ENCODE data around the gene VAT1L.

VAT1L gene

DNA sequence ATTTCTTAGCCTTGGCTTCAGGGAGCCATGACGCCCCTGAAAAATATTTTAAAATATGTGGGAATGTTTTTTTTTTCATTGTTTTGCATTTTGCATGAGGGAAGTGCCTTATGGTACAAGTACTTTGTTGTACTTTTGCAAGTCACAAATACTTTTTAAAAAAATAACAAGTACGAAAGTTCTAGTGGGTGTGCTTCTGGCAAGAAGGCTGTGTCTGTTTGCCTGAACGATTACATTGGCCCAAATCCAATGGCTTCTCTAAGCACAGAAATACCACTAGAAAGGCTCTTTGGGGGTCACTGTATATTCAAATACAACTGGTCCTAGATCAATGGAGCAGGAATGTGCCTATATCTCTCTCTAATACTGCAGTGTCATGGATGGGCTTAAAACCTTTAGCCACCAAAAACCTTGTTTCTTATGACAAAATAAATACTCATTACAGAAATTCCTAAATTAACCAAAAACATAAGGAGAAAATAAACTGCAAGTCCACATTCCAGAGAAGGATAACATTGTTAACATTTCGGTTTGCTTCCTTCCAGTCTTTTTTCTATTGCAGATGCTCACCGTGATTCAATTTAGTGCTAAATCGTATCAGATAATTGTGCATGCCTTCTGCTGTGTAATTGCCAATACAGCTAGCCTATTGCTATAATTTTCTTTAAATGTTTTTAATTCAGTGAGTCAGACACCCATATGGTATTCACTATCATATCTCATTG, 97.4 kb downstream of the VAT1L start:
- DNase-seq (ENCODE audit: low read depth) = no peak
- TF ChIP-seq CTCF (IDR thresholded peaks at IDR 0.05; ENCODE audit: insufficient read depth, low read depth, low read length, missing control alignments) = no peak
- H3K4me3 ChIP-seq (ENCODE audit: low read depth, low read length) = no peak overlapping the region

DNA sequence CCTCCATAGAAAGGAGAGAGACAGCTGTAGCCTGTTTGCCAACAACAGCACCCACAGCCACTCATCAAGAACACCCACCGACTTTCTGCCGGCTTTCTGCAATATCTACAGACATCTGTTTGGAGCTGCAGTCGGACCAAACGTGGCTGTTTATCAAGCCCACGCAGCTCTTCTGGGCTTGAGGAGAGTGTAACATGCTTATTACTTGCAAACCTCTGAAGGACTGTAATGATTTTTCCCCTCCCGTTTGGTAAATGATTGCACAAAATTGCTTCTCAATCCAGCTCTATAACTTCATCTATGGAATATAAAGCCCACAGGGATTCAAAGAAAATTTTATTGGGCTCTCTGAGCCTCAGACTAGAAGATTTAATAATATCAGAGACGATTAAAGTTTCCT, 100.5 kb downstream of the VAT1L start:
- H3K4me3 ChIP-seq (ENCODE audit: low read depth, low read length) = no peak overlapping the region
- DNase-seq (ENCODE audit: low read depth) = no peak
- no peak for TF ChIP-seq CTCF (IDR thresholded peaks at IDR 0.05; ENCODE audit: insufficient read depth, low read depth, low read length, missing control alignments)

GRCh38 chr16:77890075-77890474, 101.7 kb downstream of the VAT1L start:
- DNase-seq (ENCODE audit: low read depth) = no peak
- H3K4me3 ChIP-seq (ENCODE audit: low read depth, low read length) = no peak overlapping the region
- no peak for TF ChIP-seq CTCF (IDR thresholded peaks at IDR 0.05; ENCODE audit: insufficient read depth, low read depth, low read length, missing control alignments)

GRCh38 chr16:77894162-77894561, 105.8 kb downstream of the VAT1L start:
- no peak for DNase-seq (ENCODE audit: low read depth)
- no peak overlapping the region for H3K4me3 ChIP-seq (ENCODE audit: low read depth, low read length)
- no peak for TF ChIP-seq CTCF (IDR thresholded peaks at IDR 0.05; ENCODE audit: insufficient read depth, low read depth, low read length, missing control alignments)

GRCh38 chr16:77895962-77896361, 107.6 kb downstream of the VAT1L start:
- no peak for DNase-seq (ENCODE audit: low read depth)
- H3K4me3 ChIP-seq (ENCODE audit: low read depth, low read length) = no peak overlapping the region
- no peak for TF ChIP-seq CTCF (IDR thresholded peaks at IDR 0.05; ENCODE audit: insufficient read depth, low read depth, low read length, missing control alignments)

GRCh38 chr16:77896415-77897128, 108.2 kb downstream of the VAT1L start:
- no peak overlapping the region for H3K4me3 ChIP-seq (ENCODE audit: low read depth, low read length)
- DNase-seq (ENCODE audit: low read depth) = no peak
- no peak for TF ChIP-seq CTCF (IDR thresholded peaks at IDR 0.05; ENCODE audit: insufficient read depth, low read depth, low read length, missing control alignments)

DNA sequence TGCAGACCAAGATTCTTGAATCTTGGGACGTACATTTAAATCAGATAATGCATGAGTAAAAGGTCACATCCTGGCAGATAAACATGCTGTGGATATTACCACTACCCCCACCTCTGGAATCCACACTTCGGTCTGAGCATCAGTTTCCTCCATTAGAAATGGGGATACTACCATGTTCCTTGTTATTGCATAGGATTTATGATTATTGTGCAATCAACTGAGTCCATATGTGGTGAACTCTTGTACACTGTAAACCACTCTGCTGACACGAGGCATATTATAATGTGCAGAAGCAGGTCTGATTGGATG, 108.7 kb downstream of the VAT1L start:
- TF ChIP-seq CTCF (IDR thresholded peaks at IDR 0.05; ENCODE audit: insufficient read depth, low read depth, low read length, missing control alignments) = no peak
- no peak for DNase-seq (ENCODE audit: low read depth)

More for the DNA sequence above, 108.7 kb downstream of the VAT1L start:
- H3K4me3 ChIP-seq (ENCODE audit: low read depth, low read length) = no peak overlapping the region

Measured in GM12865 (cell line).